HFFc6 (cell line): ENCODE measurements around the gene C19orf38. TPM values are rescaled to one million over a fixed set of nuclear protein-coding genes. Genes with fewer than 3 reads are reported as not detected.

ENCODE experiments used
- DNase-seq: peaks from one replicate; pipeline ENCODE4 v3.0.0-alpha.2; 2018
- H3K27ac Mint-ChIP-seq: 2 replicates; pipeline ENCODE4 v1.8.0; 2020; ENCODE audit warnings: mild to moderate bottlenecking, mixed read lengths
- H3K27me3 Mint-ChIP-seq: 2 replicates; pipeline ENCODE4 v1.8.0; 2021; ENCODE audit warnings: mild to moderate bottlenecking, moderate library complexity, mixed read lengths; ENCODE audit not compliant: insufficient read depth
- H3K36me3 Mint-ChIP-seq: 2 replicates; pipeline ENCODE4 v1.8.0; 2021; ENCODE audit warnings: low read depth, mixed read lengths
- H3K4me1 Mint-ChIP-seq: 2 replicates; pipeline ENCODE4 v1.8.0; 2020; ENCODE audit warnings: low read depth, mixed read lengths
- H3K4me3 Mint-ChIP-seq: 2 replicates; pipeline ENCODE4 v1.8.0; 2020; ENCODE audit warnings: mild to moderate bottlenecking, moderate library complexity, mixed read lengths
- H3K9me3 Mint-ChIP-seq: 2 replicates; pipeline ENCODE4 v1.8.0; 2020; ENCODE audit warnings: mild to moderate bottlenecking, mixed read lengths
- CTCF ChIP-seq: fragments of 200-600 bp; sonication (generic); IDR thresholded peaks from 2 replicates; pipeline ENCODE4 v1.5.0; 2021; ENCODE audit warnings: antibody characterized with exemption, mild to moderate bottlenecking
- total RNA-seq, 6 experiments: library from RNA; stranded (reverse); fragmentation: NEBNext Ultra II Directional; extraction: Animal tissue kit (Norgen Biotek cat#: 25700); gene quantifications; 2 replicates in 1 of 6; 3 replicates in 5 of 6; pipeline ENCODE4 v1.2.3, GENCODE V29; 2021

Gene C19orf38
- total RNA-seq, 6 experiments from 2014 or later = 0.40 to 0.71 TPM; not detected in 4

- H3K27ac Mint-ChIP-seq = peak overlapping the region; percentile 98
- no peak for TF ChIP-seq CTCF
- peak overlapping the region; percentile 96 for H3K4me3 Mint-ChIP-seq
- peaks cover 63% of the 10 kb centered on the region for H3K36me3 Mint-ChIP-seq
- peak; percentile 97 for DNase-seq
- peaks cover 54% of the 10 kb centered on the region for H3K4me1 Mint-ChIP-seq
- peaks cover 25% of the 10 kb centered on the region for H3K9me3 Mint-ChIP-seq
- H3K27me3 Mint-ChIP-seq = peaks cover 56% of the 10 kb centered on the region
These were observed 35.3 kb upstream of the C19orf38 start for GRCh38 chr19:10812902-10813404.

GRCh38 chr19:10815007-10815536 lies 33.1 kb upstream of the C19orf38 start:
- H3K9me3 Mint-ChIP-seq = peaks cover 8% of the 10 kb centered on the region
- H3K4me1 Mint-ChIP-seq = peaks cover 52% of the 10 kb centered on the region
- peaks cover 47% of the 10 kb centered on the region for H3K36me3 Mint-ChIP-seq
- TF ChIP-seq CTCF = no peak
- peak overlapping the region; percentile 96 for H3K4me3 Mint-ChIP-seq
- DNase-seq = no peak
- H3K27me3 Mint-ChIP-seq = peaks cover 52% of the 10 kb centered on the region
- H3K27ac Mint-ChIP-seq = peak overlapping the region; percentile 98

- Mint-ChIP-seq H3K36me3 (peaks cover 49% of the 10 kb centered on the region), H3K9me3 (peaks cover 6% of the 10 kb centered on the region), H3K4me1 (peaks cover 53% of the 10 kb centered on the region), H3K4me3 (peak overlapping the region; percentile 96), H3K27ac (peak overlapping the region; percentile 98), H3K27me3 (peaks cover 43% of the 10 kb centered on the region)
- DNase-seq = peak; percentile 79
- no peak for TF ChIP-seq CTCF
These were observed 32.1 kb upstream of the C19orf38 start for GRCh38 chr19:10815969-10816644.

GRCh38 chr19:10816691-10817090 lies 31.5 kb upstream of the C19orf38 start:
- Mint-ChIP-seq H3K27ac (peak overlapping the region; percentile 98), H3K9me3 (peaks cover 6% of the 10 kb centered on the region), H3K27me3 (peaks cover 43% of the 10 kb centered on the region), H3K36me3 (peaks cover 51% of the 10 kb centered on the region), H3K4me1 (peaks cover 53% of the 10 kb centered on the region), H3K4me3 (peak overlapping the region; percentile 96)
- no peak for TF ChIP-seq CTCF
- no peak for DNase-seq

GRCh38 chr19:10817291-10818038 lies 30.8 kb upstream of the C19orf38 start:
- Mint-ChIP-seq H3K27ac (peak overlapping the region; percentile 98), H3K4me1 (peaks cover 53% of the 10 kb centered on the region), H3K36me3 (peaks cover 50% of the 10 kb centered on the region), H3K9me3 (peaks cover 6% of the 10 kb centered on the region), H3K27me3 (peaks cover 36% of the 10 kb centered on the region), H3K4me3 (peak overlapping the region; percentile 96)
- no peak for TF ChIP-seq CTCF
- peak; percentile 97 for DNase-seq
